GM12864 (cell line): ENCODE results near the gene OPN3.

Experiments
- DNase-seq: peaks from one replicate; pipeline ENCODE4 v3.0.0-alpha.2; 2011; ENCODE audit warnings: low read depth
- H3K4me3 ChIP-seq: 2 replicates; pipeline ENCODE4 v1.5.1; 2011; ENCODE audit warnings: mild to moderate bottlenecking, low read depth, low read length, control low read depth
- CTCF ChIP-seq: IDR thresholded peaks from 2 replicates; pipeline ENCODE4 v1.5.1; 2011; ENCODE audit warnings: low read depth, mild to moderate bottlenecking, moderate library complexity, low read length, control low read depth, inconsistent platforms; ENCODE audit errors: missing control alignments

Gene OPN3

GRCh38 chr1:241592273-241592958, 47.8 kb downstream of the OPN3 start:
- no peak for DNase-seq
- TF ChIP-seq CTCF, result no peak
- no peak overlapping the region for H3K4me3 ChIP-seq

- DNase-seq, result no peak
- no peak for TF ChIP-seq CTCF
These were observed 48.4 kb downstream of the OPN3 start for GRCh38 chr1:241591736-241592135.

GRCh38 chr1:241591317-241591716, 48.9 kb downstream of the OPN3 start:
- DNase-seq, result no peak
- no peak for TF ChIP-seq CTCF
- no peak overlapping the region for H3K4me3 ChIP-seq

More at GRCh38 chr1:241591736-241592135, 48.4 kb downstream of the OPN3 start:
- no peak overlapping the region for H3K4me3 ChIP-seq

GRCh38 chr1:241590719-241591118, 49.5 kb downstream of the OPN3 start:
- TF ChIP-seq CTCF, result no peak

GRCh38 chr1:241589521-241589920, 50.6 kb downstream of the OPN3 start:
- TF ChIP-seq CTCF, result no peak
- H3K4me3 ChIP-seq, result no peak overlapping the region
- DNase-seq, result no peak

More at GRCh38 chr1:241590719-241591118, 49.5 kb downstream of the OPN3 start:
- H3K4me3 ChIP-seq, result no peak overlapping the region
- DNase-seq, result no peak

GRCh38 chr1:241586905-241587512, 53.2 kb downstream of the OPN3 start:
- TF ChIP-seq CTCF, result no peak
- no peak for DNase-seq
- H3K4me3 ChIP-seq, result no peak overlapping the region

- TF ChIP-seq CTCF, result no peak
- H3K4me3 ChIP-seq, result no peak overlapping the region
- no peak for DNase-seq
These were observed 57.2 kb downstream of the OPN3 start for GRCh38 chr1:241582921-241583321.
